UCSD-AML1 (cell line): ENCODE measurements around the gene ZNF143.
"Not testable (repeated sequence)": the region's sequence is repeated elsewhere in the genome, so short reads cannot be mapped to it uniquely, and the experiment has no call there.

ENCODE experiments used
- DNase-seq: peaks from one replicate; lab custom pipeline; 2025; ENCODE audit not compliant: unreplicated experiment; lab: John Stamatoyannopoulos, UW

The ZNF143 gene

GRCh38 chr11:9495803-9496514 is 35.1 kb downstream of the ZNF143 start:
- no peak for DNase-seq

- DNase-seq: no peak
Observed at GRCh38 chr11:9498457-9499078, 37.8 kb downstream of the ZNF143 start.

GRCh38 chr11:9506489-9507276 is 45.9 kb downstream of the ZNF143 start:
- peak; percentile 54 for DNase-seq

GRCh38 chr11:9507277-9507580 is 46.4 kb downstream of the ZNF143 start:
- DNase-seq: no peak

GRCh38 chr11:9509041-9509440 is 48.2 kb downstream of the ZNF143 start:
- DNase-seq: no peak

GRCh38 chr11:9512370-9513019 is 51.7 kb downstream of the ZNF143 start:
- DNase-seq: no peak

GRCh38 chr11:9514576-9514975 is 53.8 kb downstream of the ZNF143 start:
- DNase-seq: not testable (repeated sequence)

- no peak for DNase-seq
Observed at GRCh38 chr11:9516113-9516512, 55.3 kb downstream of the ZNF143 start.

- no peak for DNase-seq
Observed at GRCh38 chr11:9518835-9519410, 58.1 kb downstream of the ZNF143 start.

GRCh38 chr11:9524001-9524400 is 63.2 kb downstream of the ZNF143 start:
- no peak for DNase-seq

GRCh38 chr11:9525116-9525515 is 64.3 kb downstream of the ZNF143 start:
- DNase-seq: no peak

- no peak for DNase-seq
Observed at GRCh38 chr11:9527481-9528135, 66.8 kb downstream of the ZNF143 start.

GRCh38 chr11:9528136-9528501 is 67.3 kb downstream of the ZNF143 start:
- DNase-seq: no peak

GRCh38 chr11:9528573-9529333 is 67.9 kb downstream of the ZNF143 start:
- no peak for DNase-seq

- DNase-seq: no peak
Observed at GRCh38 chr11:9529334-9529650, 68.5 kb downstream of the ZNF143 start.

GRCh38 chr11:9530020-9530621 is 69.3 kb downstream of the ZNF143 start:
- no peak for DNase-seq

GRCh38 chr11:9530901-9531625 is 70.3 kb downstream of the ZNF143 start:
- DNase-seq: no peak

GRCh38 chr11:9533058-9533457 is 72.2 kb downstream of the ZNF143 start:
- DNase-seq: no peak

GRCh38 chr11:9533736-9534473 is 73.1 kb downstream of the ZNF143 start:
- no peak for DNase-seq
